Keratinocyte (primary cell): ENCODE results near the gene ABHD5. TPM values are rescaled to one million over a fixed set of nuclear protein-coding genes. Genes with fewer than 3 reads are reported as not detected.
"Not testable (repeated sequence)": the region's sequence is repeated elsewhere in the genome, so short reads cannot be mapped to it uniquely, and the experiment has no call there.

ENCODE experiments used
- DNase-seq: peaks from one replicate; pipeline ENCODE4 v3.0.0-alpha.2; 2011; ENCODE audit warnings: low read depth, missing footprints, low spot score
- FAIRE-seq: peaks from 2 replicates; lab custom pipeline; 2011; peaks lifted over from hg19 to GRCh38; lab: Jason Lieb, UNC
- H2AFZ ChIP-seq: 2 replicates; pipeline ENCODE4 v1.6.0; 2012; ENCODE audit warnings: low read length, control low read depth, inconsistent platforms; ENCODE audit not compliant: control insufficient read depth
- H3K27ac ChIP-seq: 2 replicates; pipeline ENCODE4 v1.5.1; 2011; ENCODE audit warnings: low read length; ENCODE audit not compliant: control insufficient read depth, insufficient read depth
- H3K27me3 ChIP-seq: 3 replicates; pipeline ENCODE4 v1.6.0; 2011; ENCODE audit warnings: low read length; ENCODE audit not compliant: control insufficient read depth, insufficient read depth; ENCODE audit errors: extremely low read depth
- H3K36me3 ChIP-seq, 2 experiments: 2 replicates in 1 of 2; 3 replicates in 1 of 2; pipeline ENCODE4 v1.5.1; 2011; ENCODE audit warnings: low read length in 2 of 2, mild to moderate bottlenecking in 1 of 2; ENCODE audit not compliant: control insufficient read depth in 2 of 2, insufficient read depth in 2 of 2; ENCODE audit errors: extremely low read depth in 1 of 2
- H3K4me1 ChIP-seq: 3 replicates; pipeline ENCODE4 v1.5.1; 2011; ENCODE audit warnings: low read length; ENCODE audit not compliant: control insufficient read depth, insufficient read depth; ENCODE audit errors: extremely low read depth
- H3K4me2 ChIP-seq: 3 replicates; pipeline ENCODE4 v1.6.0; 2011; ENCODE audit warnings: low read depth, low read length; ENCODE audit not compliant: control insufficient read depth, insufficient read depth; ENCODE audit errors: extremely low read depth
- H3K4me3 ChIP-seq, 3 experiments: fragments of 200-600 bp in 1 of 3; sonication (generic) in 1 of 3; 2 replicates in 2 of 3; 3 replicates in 1 of 3; pipeline ENCODE4 v1.5.1; 2011 to 2016; ENCODE audit warnings: low read length in 3 of 3, mild to moderate bottlenecking in 3 of 3, control low read depth in 2 of 3, inconsistent platforms in 1 of 3, low read depth in 1 of 3, mixed read lengths in 1 of 3, mixed run types in 1 of 3, moderate library complexity in 1 of 3; ENCODE audit not compliant: control insufficient read depth in 2 of 3, insufficient read depth in 2 of 3; ENCODE audit errors: extremely low read depth in 1 of 3
- H3K79me2 ChIP-seq: 2 replicates; pipeline ENCODE4 v1.6.0; 2012; ENCODE audit warnings: low read length; ENCODE audit not compliant: control insufficient read depth, insufficient read depth
- H3K9ac ChIP-seq: 3 replicates; pipeline ENCODE4 v1.6.0; 2011; ENCODE audit warnings: low read length; ENCODE audit not compliant: control insufficient read depth, insufficient read depth; ENCODE audit errors: extremely low read depth
- H3K9me1 ChIP-seq: 3 replicates; pipeline ENCODE4 v1.6.0; 2011; ENCODE audit warnings: low read length; ENCODE audit not compliant: control insufficient read depth, insufficient read depth; ENCODE audit errors: extremely low read depth
- H3K9me3 ChIP-seq: 2 replicates; pipeline ENCODE4 v1.5.1; 2012; ENCODE audit warnings: low read depth, low read length; ENCODE audit not compliant: control insufficient read depth
- H4K20me1 ChIP-seq: 3 replicates; pipeline ENCODE4 v1.6.0; 2011; ENCODE audit warnings: low read length; ENCODE audit not compliant: control insufficient read depth, insufficient read depth; ENCODE audit errors: extremely low read depth
- CTCF ChIP-seq, 3 experiments: IDR thresholded peaks in 1 of 3; conservative IDR thresholded peaks in 1 of 3; optimal IDR thresholded peaks in 1 of 3; 2 replicates in 2 of 3; 3 replicates in 1 of 3; pipeline versions ENCODE3 to v1.5.1; 2011; ENCODE audit warnings: low read length in 3 of 3, mild to moderate bottlenecking in 3 of 3, moderate library complexity in 2 of 3, control low read depth in 1 of 3, inconsistent platforms in 1 of 3; ENCODE audit not compliant: insufficient read depth in 2 of 3; ENCODE audit errors: extremely low read depth in 1 of 3
- EZH2 ChIP-seq: IDR thresholded peaks from one replicate; pipeline ENCODE4 v1.6.1; 2012; ENCODE audit warnings: inconsistent platforms, mild to moderate bottlenecking, low read length, moderate library complexity
- dilution Hi-C: fragments of 300-500 bp; cut with MboI; formaldehyde crosslinking; loops from one replicate; pipeline ENCODE4 v1.7.0; 2020; ENCODE audit warnings: low sequenced_read_pairs; ENCODE audit not compliant: extremely low pct_ligation_motif_present
- polyA plus RNA-seq, 5 experiments: library from polyadenylated mRNA; depleted of rRNA in 3 of 5; stranded (reverse) in 3 of 5; stranded (forward) in 1 of 5; unstranded in 1 of 5; fragments of >200 nt; gene quantifications; 1 replicate in 1 of 5; 2 replicates in 3 of 5; 3 replicates in 1 of 5; pipeline versions ENCODE4 v1.2.1 to v1.2.3, GENCODE V29; 2011 to 2012; ENCODE audit warnings: missing spikeins in 2 of 5, low read depth in 1 of 5, low replicate concordance in 1 of 5

The ABHD5 gene
- polyA plus RNA-seq, 1 donor (not counting 4 experiments of a cell fraction or from before 2014, with no cell fraction given), result 26.8 TPM

GRCh38 chr3:43665011-43665410, 25.7 kb upstream of the ABHD5 start:
- H3K4me2 ChIP-seq, H3K27me3 ChIP-seq, DNase-seq, H3K4me1 ChIP-seq, FAIRE-seq, H3K9me1 ChIP-seq, H3K9me3 ChIP-seq, H2AFZ ChIP-seq, H4K20me1 ChIP-seq, H3K79me2 ChIP-seq, H3K9ac ChIP-seq, H3K27ac ChIP-seq, dilution Hi-C loops, H3K4me3 ChIP-seq, H3K36me3 ChIP-seq: not testable (repeated sequence)

- Histone ChIP-seq H3K36me3 (no peaks in the 10 kb centered on the region), H3K9ac (no peak overlapping the region), H3K9me3 (no peaks in the 10 kb centered on the region), H3K79me2 (no peaks in the 10 kb centered on the region), H2AFZ (no peak overlapping the region), H3K27me3 (no peaks in the 10 kb centered on the region), H3K27ac (no peak overlapping the region), H3K4me3 (no peak overlapping the region), H3K4me2 (no peak overlapping the region), H3K9me1 (no peaks in the 10 kb centered on the region), H4K20me1 (no peaks in the 10 kb centered on the region), H3K4me1 (no peaks in the 10 kb centered on the region)
- dilution Hi-C loops, result no loop called here
- no peak for DNase-seq
- TF ChIP-seq CTCF (optimal IDR thresholded peaks at IDR 0.05 in 1 of 3, IDR thresholded peaks at IDR 0.05 in 1 of 3, conservative IDR thresholded peaks at IDR 0.05 in 1 of 3; ENCODE audit: extremely low read depth in 1 of 3, insufficient read depth in 2 of 3, low read length in 3 of 3), result no peak
- no peak for TF ChIP-seq EZH2
- no peak for FAIRE-seq
Observed at GRCh38 chr3:43670635-43671522, 19.9 kb upstream of the ABHD5 start.
